GM12873 (cell line): ENCODE data around the gene SLA2.

Experiments
- CTCF ChIP-seq: IDR thresholded peaks from 2 replicates; pipeline ENCODE4 v1.5.1; 2012; ENCODE audit warnings: low read depth, mild to moderate bottlenecking, moderate library complexity, low read length, control low read depth; ENCODE audit not compliant: insufficient read depth; ENCODE audit errors: missing control alignments

SLA2 gene

GRCh38 chr20:36569847-36570429 lies 76.1 kb downstream of the SLA2 start:
- TF ChIP-seq CTCF = no peak

GRCh38 chr20:36565520-36565919 lies 80.5 kb downstream of the SLA2 start:
- TF ChIP-seq CTCF = no peak

- TF ChIP-seq CTCF = no peak
Observed at GRCh38 chr20:36563374-36563773, 82.6 kb downstream of the SLA2 start.

- no peak for TF ChIP-seq CTCF
Observed at GRCh38 chr20:36562724-36563123, 83.3 kb downstream of the SLA2 start.
